ENCODE results near the gene LARGE1.

Gene LARGE1

DNA sequence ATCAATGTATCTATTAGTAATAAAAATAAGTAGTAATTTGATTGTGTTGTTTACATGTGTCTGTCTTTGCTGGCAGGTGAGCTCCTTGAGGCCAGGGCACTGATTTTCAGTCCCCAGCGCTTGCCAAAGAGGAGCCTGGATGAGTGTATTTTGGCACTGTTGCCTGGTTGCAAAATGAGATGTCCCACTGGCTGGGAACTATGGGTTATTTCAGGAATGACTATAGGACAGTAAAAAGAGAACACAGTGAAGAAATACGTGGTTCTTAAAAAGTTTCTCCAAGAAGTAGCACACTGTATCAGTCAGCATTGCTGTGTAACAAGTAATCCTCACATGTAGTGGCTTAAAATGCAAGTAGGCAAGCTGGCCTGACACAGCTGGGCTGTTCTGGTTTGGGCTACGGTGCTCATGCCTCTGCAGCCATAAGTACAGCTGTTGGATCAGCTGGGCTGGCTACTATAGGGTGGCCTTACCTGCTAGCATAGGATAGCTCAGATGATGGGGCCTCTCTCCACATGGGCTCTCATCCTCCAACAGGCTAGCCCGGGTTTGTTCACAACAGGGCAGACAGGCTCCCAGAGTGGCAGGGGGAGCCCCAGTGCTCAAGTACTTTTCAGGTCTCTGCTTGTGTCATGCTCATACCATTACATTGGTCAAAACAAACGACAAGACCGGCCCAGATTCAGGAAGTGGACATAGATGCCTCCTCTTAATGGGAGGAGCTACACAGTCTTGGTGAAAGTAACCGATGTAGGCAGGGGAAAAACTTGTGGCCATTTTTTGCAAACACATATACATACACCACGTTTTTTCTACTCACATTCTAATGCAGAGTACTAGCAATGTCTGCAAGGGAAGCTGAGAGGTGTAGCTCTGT lies 399.1 kb downstream of the LARGE1 start:
- TF ChIP-seq POLR2A (IDR thresholded peaks at IDR 0.05; ENCODE audit: extremely low read depth, insufficient read length) (no peak), MYC (IDR thresholded peaks at IDR 0.05; ENCODE audit: low read depth, low read length) (no peak)
- TF ChIP-seq, protein P1, sequence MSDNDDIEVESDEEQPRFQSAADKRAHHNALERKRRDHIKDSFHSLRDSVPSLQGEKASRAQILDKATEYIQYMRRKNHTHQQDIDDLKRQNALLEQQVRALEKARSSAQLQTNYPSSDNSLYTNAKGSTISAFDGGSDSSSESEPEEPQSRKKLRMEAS (IDR thresholded peaks at IDR 0.05; ENCODE audit: low read depth, low read length), result no peak
- TF ChIP-seq, protein P2, sequence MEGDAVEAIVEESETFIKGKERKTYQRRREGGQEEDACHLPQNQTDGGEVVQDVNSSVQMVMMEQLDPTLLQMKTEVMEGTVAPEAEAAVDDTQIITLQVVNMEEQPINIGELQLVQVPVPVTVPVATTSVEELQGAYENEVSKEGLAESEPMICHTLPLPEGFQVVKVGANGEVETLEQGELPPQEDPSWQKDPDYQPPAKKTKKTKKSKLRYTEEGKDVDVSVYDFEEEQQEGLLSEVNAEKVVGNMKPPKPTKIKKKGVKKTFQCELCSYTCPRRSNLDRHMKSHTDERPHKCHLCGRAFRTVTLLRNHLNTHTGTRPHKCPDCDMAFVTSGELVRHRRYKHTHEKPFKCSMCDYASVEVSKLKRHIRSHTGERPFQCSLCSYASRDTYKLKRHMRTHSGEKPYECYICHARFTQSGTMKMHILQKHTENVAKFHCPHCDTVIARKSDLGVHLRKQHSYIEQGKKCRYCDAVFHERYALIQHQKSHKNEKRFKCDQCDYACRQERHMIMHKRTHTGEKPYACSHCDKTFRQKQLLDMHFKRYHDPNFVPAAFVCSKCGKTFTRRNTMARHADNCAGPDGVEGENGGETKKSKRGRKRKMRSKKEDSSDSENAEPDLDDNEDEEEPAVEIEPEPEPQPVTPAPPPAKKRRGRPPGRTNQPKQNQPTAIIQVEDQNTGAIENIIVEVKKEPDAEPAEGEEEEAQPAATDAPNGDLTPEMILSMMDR (IDR thresholded peaks at IDR 0.05; ENCODE audit: low read depth, low read length), result no peak
- no peak overlapping the region for H3K4me3 ChIP-seq (ENCODE audit: low read depth, low read length)
- DNase-seq (ENCODE audit: low read depth), result no peak

DNA sequence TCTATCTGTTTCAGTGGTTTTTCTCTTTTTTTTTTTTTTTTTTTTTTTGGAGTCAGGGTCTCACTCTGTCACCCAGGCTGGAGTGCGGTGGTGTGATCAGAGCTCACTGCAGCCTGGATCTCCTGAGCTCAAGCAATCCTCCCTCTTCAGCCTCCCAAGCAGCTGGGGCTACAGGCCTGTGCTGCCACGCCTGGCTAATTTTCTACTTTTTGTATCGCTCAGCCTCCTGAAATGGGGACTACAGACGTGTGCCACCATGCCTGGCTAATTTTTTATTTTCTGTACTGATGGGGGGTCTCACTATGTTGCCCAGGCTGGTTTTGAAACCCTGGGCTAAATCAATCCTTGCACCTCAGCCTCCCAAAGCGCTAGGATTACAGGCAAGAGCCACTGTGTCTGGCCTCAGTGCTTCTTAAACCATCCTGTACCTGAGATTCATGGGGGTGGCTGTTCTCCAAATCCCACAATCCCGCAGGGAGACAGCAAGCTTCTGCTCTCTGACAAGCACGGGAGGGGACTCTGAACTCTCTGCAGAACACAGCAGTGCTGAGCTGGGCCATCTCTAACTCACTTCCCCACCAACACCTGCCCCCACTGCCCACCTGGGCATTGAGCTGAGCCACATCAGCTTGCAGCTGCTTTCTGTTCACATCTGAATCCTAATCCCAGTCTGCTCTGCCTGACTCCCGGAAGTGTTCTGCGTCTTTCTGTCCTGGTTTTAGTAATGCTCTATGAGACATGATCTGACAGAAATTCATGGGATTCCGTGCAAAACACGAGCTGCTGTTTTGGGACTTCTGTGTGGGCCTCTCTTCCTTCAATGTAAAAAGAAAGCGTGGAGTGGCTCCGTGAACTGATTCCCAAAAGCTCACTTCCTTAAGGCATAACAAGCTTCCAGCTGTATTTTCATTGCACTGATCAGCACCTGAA lies 400.0 kb downstream of the LARGE1 start:
- DNase-seq (ENCODE audit: low read depth), result no peak
- TF ChIP-seq, protein P2 (IDR thresholded peaks at IDR 0.05; ENCODE audit: low read depth, low read length), result no peak
- TF ChIP-seq MYC (IDR thresholded peaks at IDR 0.05; ENCODE audit: low read depth, low read length), result no peak
- no peak overlapping the region for H3K4me3 ChIP-seq (ENCODE audit: low read depth, low read length)

DNA sequence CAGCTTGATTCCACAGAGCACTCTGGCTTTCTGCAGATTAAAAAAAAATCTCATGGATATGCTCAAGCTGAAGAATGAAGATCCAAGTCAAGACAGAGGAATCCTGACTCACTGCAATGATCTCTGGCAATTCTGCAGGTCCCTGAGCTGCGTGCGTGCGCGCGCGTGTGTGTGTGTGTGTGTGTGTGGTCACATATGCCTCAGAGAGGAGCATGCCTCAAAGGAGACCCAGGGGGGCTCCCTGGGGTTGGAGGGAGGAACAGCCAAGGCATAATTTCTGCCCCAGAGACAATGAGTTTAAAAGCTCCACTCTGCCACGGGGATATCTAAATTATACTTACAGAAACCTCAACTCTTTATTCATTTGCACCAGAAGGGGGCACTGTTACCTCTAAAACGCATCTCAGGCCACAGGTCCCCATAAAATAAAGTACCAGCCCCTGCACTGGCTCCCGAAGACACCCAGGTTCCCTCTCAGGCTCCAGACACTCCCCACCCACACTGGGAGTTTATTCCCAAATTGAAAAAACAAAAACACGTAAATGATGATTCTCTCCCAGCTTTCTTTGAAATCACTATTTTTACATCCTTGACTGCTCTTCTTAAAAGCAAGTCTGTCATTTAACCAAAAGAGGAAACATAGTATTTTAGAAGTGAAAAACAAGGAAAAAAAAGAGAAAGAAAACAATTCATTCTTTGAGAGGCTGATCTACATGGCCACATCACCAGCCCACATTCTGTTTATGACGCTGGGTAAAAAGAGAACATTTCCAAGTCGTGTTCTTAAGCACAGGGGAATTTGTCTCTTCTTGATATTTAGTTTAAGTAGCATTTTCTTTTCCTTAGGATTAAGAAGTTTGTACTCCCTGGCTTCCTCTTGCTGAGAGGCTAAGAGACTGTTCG lies 401.0 kb downstream of the LARGE1 start:
- H3K4me3 ChIP-seq (ENCODE audit: low read depth, low read length), result no peak overlapping the region
- DNase-seq (ENCODE audit: low read depth), result peak; percentile 73
- no peak for TF ChIP-seq POLR2A (IDR thresholded peaks at IDR 0.05; ENCODE audit: extremely low read depth, insufficient read length)
- TF ChIP-seq MYC (IDR thresholded peaks at IDR 0.05; ENCODE audit: low read depth, low read length), result no peak
- TF ChIP-seq, protein P2 (IDR thresholded peaks at IDR 0.05; ENCODE audit: low read depth, low read length), result peak; percentile 27
- TF ChIP-seq, protein P1 (IDR thresholded peaks at IDR 0.05; ENCODE audit: low read depth, low read length), result no peak

DNA sequence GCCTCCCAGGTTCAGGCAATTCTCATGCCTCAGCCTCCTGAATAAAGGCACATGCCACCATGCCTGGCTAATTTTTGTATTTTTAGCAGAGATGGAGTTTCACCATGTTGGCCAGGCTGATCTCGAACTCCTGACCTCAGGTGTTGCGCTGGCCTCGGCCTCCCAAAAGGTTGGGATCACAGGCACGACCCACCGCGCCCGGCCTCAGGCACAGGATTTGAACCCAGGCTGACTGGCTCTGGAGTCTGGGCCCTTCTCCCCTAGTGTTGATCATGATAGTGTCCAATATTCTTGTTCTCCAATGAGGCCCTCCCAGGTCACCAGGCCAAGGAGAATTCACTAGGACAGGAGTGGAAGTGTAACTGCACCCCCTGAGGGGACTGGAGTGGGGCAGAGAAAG lies 401.9 kb downstream of the LARGE1 start:
- DNase-seq (ENCODE audit: low read depth), result no peak
- TF ChIP-seq, protein P2 (IDR thresholded peaks at IDR 0.05; ENCODE audit: low read depth, low read length), result no peak
- TF ChIP-seq MYC (IDR thresholded peaks at IDR 0.05; ENCODE audit: low read depth, low read length) (no peak), POLR2A (IDR thresholded peaks at IDR 0.05; ENCODE audit: extremely low read depth, insufficient read length) (no peak)
- TF ChIP-seq, protein P1 (IDR thresholded peaks at IDR 0.05; ENCODE audit: low read depth, low read length), result no peak
- H3K4me3 ChIP-seq (ENCODE audit: low read depth, low read length), result no peak overlapping the region

DNA sequence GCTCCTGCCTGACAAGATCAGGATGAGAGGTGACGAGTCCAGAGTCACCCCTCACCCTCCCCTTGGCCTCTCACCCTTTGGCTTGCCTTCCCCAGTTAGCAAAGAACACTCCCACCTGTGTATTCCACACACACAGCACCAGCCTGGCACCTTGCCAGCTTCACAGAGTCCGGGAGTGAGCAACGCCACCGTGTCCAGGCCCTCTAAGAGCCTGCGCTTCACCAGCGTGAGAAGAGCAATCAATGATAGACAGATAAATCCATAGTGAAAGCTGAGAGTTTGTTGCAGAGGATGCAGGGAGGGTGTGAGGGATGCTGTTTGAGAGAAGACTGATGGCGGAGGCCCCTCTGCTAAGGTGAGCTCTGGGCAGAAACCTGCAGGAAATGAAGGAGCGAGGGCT lies 404.5 kb downstream of the LARGE1 start:
- no peak overlapping the region for H3K4me3 ChIP-seq (ENCODE audit: low read depth, low read length)
- no peak for DNase-seq (ENCODE audit: low read depth)
- TF ChIP-seq POLR2A (IDR thresholded peaks at IDR 0.05; ENCODE audit: extremely low read depth, insufficient read length) (no peak), MYC (IDR thresholded peaks at IDR 0.05; ENCODE audit: low read depth, low read length) (no peak)
- TF ChIP-seq, protein P2 (IDR thresholded peaks at IDR 0.05; ENCODE audit: low read depth, low read length), result no peak
- TF ChIP-seq, protein P1 (IDR thresholded peaks at IDR 0.05; ENCODE audit: low read depth, low read length), result no peak

Data from NB4 (cell line).